Naive thymus-derived CD4-positive, alpha-beta T cell (primary cell): ENCODE results near the gene SPTBN2. TPM values are rescaled to one million over a fixed set of nuclear protein-coding genes. Genes with fewer than 3 reads are reported as not detected.

Experiments used
- ATAC-seq: fragments of 150-1000 bp; cut with Tn5 transposase; 2 replicates; pipeline ENCODE4 v1.10.0; 2021; ENCODE audit warnings: mild to moderate bottlenecking, moderate library complexity
- CTCF ChIA-PET: fragments of 350-600 bp; sonication (Branson Sonifier 250); formaldehyde crosslinking; loops from one replicate; lab custom pipeline; 2021; ENCODE audit warnings: antibody characterized with exemption; lab: Charles Lee
- POLR2A ChIA-PET: fragments of 350-600 bp; sonication (Branson Sonifier 250); formaldehyde crosslinking; loops from one replicate; lab custom pipeline; 2021; ENCODE audit warnings: antibody characterized with exemption, inconsistent platforms; lab: Charles Lee
- DNase-seq, 9 donors: peaks; one replicate each; pipeline versions ENCODE4 v3.0.0 to v3.0.0-alpha.2; 2020 to 2022; ENCODE audit warnings: mixed read lengths in 1 of 9
- H3K27ac ChIP-seq: one replicate; pipeline ENCODE4 v1.7.0; 2013; ENCODE audit warnings: mild to moderate bottlenecking, low read depth, low read length, moderate library complexity
- H3K27me3 ChIP-seq, 2 donors: one replicate each; pipeline ENCODE4 v1.7.0; 2013; ENCODE audit warnings: low read length in 2 of 2, mild to moderate bottlenecking in 2 of 2, moderate library complexity in 2 of 2; ENCODE audit not compliant: control insufficient read depth in 2 of 2, insufficient read depth in 2 of 2
- H3K36me3 ChIP-seq, 3 experiments: 1 replicate in 2 of 3; 2 replicates in 1 of 3; pipeline ENCODE4 v1.7.0; 2013; ENCODE audit warnings: low read length in 3 of 3, mild to moderate bottlenecking in 3 of 3, moderate library complexity in 1 of 3; ENCODE audit not compliant: insufficient read depth in 3 of 3, control insufficient read depth in 2 of 3
- H3K4me1 ChIP-seq, 2 donors: one replicate each; pipeline ENCODE4 v1.7.0; 2013; ENCODE audit warnings: low read length in 2 of 2, mild to moderate bottlenecking in 2 of 2, moderate library complexity in 1 of 2; ENCODE audit not compliant: control insufficient read depth in 2 of 2, insufficient read depth in 2 of 2
- H3K4me3 ChIP-seq: 2 replicates; pipeline ENCODE4 v1.7.0; 2013; ENCODE audit warnings: mild to moderate bottlenecking, low read length
- H3K9me3 ChIP-seq, 3 experiments: 1 replicate in 2 of 3; 2 replicates in 1 of 3; pipeline ENCODE4 v1.7.0; 2013; ENCODE audit warnings: low read length in 3 of 3; ENCODE audit not compliant: control insufficient read depth in 2 of 3
- H3K27ac Mint-ChIP-seq, 9 donors: one replicate each; pipeline ENCODE4 v1.8.0; 2020 to 2022; ENCODE audit warnings: mixed read lengths in 9 of 9, mild to moderate bottlenecking in 8 of 9, moderate library complexity in 5 of 9, inconsistent platforms in 2 of 9
- H3K27me3 Mint-ChIP-seq, 5 donors: one replicate each; pipeline ENCODE4 v1.8.0; 2021 to 2022; ENCODE audit warnings: mixed read lengths in 5 of 5, mild to moderate bottlenecking in 1 of 5
- H3K36me3 Mint-ChIP-seq, 5 donors: one replicate each; pipeline ENCODE4 v1.8.0; 2020 to 2022; ENCODE audit warnings: mixed read lengths in 5 of 5, mild to moderate bottlenecking in 3 of 5, inconsistent platforms in 1 of 5
- H3K4me1 Mint-ChIP-seq, 7 donors: one replicate each; pipeline ENCODE4 v1.8.0; 2020 to 2022; ENCODE audit warnings: mixed read lengths in 7 of 7, mild to moderate bottlenecking in 3 of 7, inconsistent platforms in 1 of 7
- H3K4me3 Mint-ChIP-seq, 10 donors: one replicate each; pipeline ENCODE4 v1.8.0; 2020 to 2022; ENCODE audit warnings: mild to moderate bottlenecking in 10 of 10, mixed read lengths in 10 of 10, moderate library complexity in 6 of 10, inconsistent platforms in 2 of 10
- H3K9me3 Mint-ChIP-seq, 11 donors: one replicate each; pipeline ENCODE4 v1.8.0; 2020 to 2022; ENCODE audit warnings: mixed read lengths in 11 of 11, mild to moderate bottlenecking in 4 of 11, inconsistent platforms in 1 of 11, moderate library complexity in 1 of 11
- intact Hi-C, 2 donors: fragments of 100-400 bp; cut with micrococcal nuclease; formaldehyde crosslinking; loops; one replicate each; pipeline ENCODE4 v1.15.1; 2023
- polyA plus RNA-seq, 2 donors: library from polyadenylated mRNA; unstranded; fragments of 300-500 nt; fragmentation: Illumina TruSeq; gene quantifications; one replicate each; pipeline ENCODE4 v1.2.3, GENCODE V29; 2021
- total RNA-seq, 6 experiments: library from RNA in 5 of 6; stranded (reverse) in 5 of 6; gene quantifications; 1 replicate in 5 of 6; 2 replicates in 1 of 6; pipeline ENCODE4 v1.2.3 and lab custom pipeline; 2021 to 2026

The SPTBN2 gene
- total and polyA plus RNA-seq, 7 experiments from 2014 or later, result 0.02 to 0.98 (median 0.13) TPM; not detected in 3

- H3K4me1 ChIP-seq, result no peaks in the 10 kb centered on the region
- Mint-ChIP-seq H3K9me3 (no peaks in the 10 kb centered on the region), H3K36me3 (peaks cover 0 to 4% (median 0%) of the 10 kb centered on the region in 5 donors), H3K27ac (peak overlapping the region in 1 of 9 donors; percentile 23), H3K27me3 (peaks cover 0 to 2% (median 0%) of the 10 kb centered on the region in 5 donors), H3K4me3 (no peak overlapping the region), H3K4me1 (peaks cover 0 to 6% (median 0%) of the 10 kb centered on the region in 7 donors)
- ChIA-PET POLR2A (interaction anchor here (0.6 kb wide), 2 partner anchors 12 to 250 kb away, joined by 3 read pairs; no protein-coding TSS in a partner anchor), CTCF (interaction anchor here (1.1 kb wide), 1 partner anchor 74 kb away, joined by 4 read pairs; no protein-coding TSS in a partner anchor)
- no peaks in the 10 kb centered on the region for H3K36me3 ChIP-seq
- ATAC-seq (no peak), DNase-seq (no peak)
- H3K9me3 ChIP-seq, result no peaks in the 10 kb centered on the region
- no peaks in the 10 kb centered on the region for H3K27me3 ChIP-seq
- H3K27ac ChIP-seq, result no peak overlapping the region
- intact Hi-C loops, result no loop called here
- no peak overlapping the region for H3K4me3 ChIP-seq
Measured at GRCh38 chr11:66752148-66752547, 23.1 kb upstream of the SPTBN2 start.

- intact Hi-C loops, result no loop called here
- peak overlapping the region in 1 of 10 donors; percentile 2 for H3K4me3 Mint-ChIP-seq
- H3K4me1 ChIP-seq, result peaks cover 0 to 3% of the 10 kb centered on the region in 2 donors
- ChIA-PET POLR2A (no interaction called here), CTCF (no interaction called here)
- H3K9me3 Mint-ChIP-seq, result no peaks in the 10 kb centered on the region
- no peak overlapping the region for H3K27ac Mint-ChIP-seq
- peaks cover 0 to 2% (median 0%) of the 10 kb centered on the region in 5 donors for H3K27me3 Mint-ChIP-seq
- no peak overlapping the region for H3K4me3 ChIP-seq
- ATAC-seq (no peak), DNase-seq (no peak)
- H3K9me3 ChIP-seq, result no peaks in the 10 kb centered on the region
- peaks cover 0 to 4% (median 0%) of the 10 kb centered on the region in 5 donors for H3K36me3 Mint-ChIP-seq
- no peaks in the 10 kb centered on the region for H3K27me3 ChIP-seq
- H3K36me3 ChIP-seq, result no peaks in the 10 kb centered on the region
- peaks cover 0 to 16% (median 0%) of the 10 kb centered on the region in 7 donors for H3K4me1 Mint-ChIP-seq
- H3K27ac ChIP-seq, result no peak overlapping the region
Measured at GRCh38 chr11:66749091-66749490, 20.1 kb upstream of the SPTBN2 start.

- no peak overlapping the region for H3K4me3 ChIP-seq
- Mint-ChIP-seq H3K36me3 (peaks cover 0 to 4% (median 0%) of the 10 kb centered on the region in 5 donors), H3K27me3 (peaks cover 0 to 2% (median 0%) of the 10 kb centered on the region in 5 donors), H3K27ac (no peak overlapping the region), H3K4me3 (no peak overlapping the region), H3K4me1 (peaks cover 0 to 16% (median 4%) of the 10 kb centered on the region in 7 donors), H3K9me3 (no peaks in the 10 kb centered on the region)
- no peaks in the 10 kb centered on the region for H3K36me3 ChIP-seq
- ChIA-PET CTCF (interaction anchor here (0.7 to 1.3 kb wide), 3 partner anchors 55 to 361 kb away, joined by 3 to 4 read pairs (median 3); no protein-coding TSS in a partner anchor), POLR2A (interaction anchor here (2.4 kb wide), 1 partner anchor 11 kb away, joined by 6 read pairs; no protein-coding TSS in a partner anchor)
- no peaks in the 10 kb centered on the region for H3K9me3 ChIP-seq
- ATAC-seq (no peak), DNase-seq (no peak)
- H3K27me3 ChIP-seq, result no peaks in the 10 kb centered on the region
- peaks cover 0 to 3% of the 10 kb centered on the region in 2 donors for H3K4me1 ChIP-seq
- no peak overlapping the region for H3K27ac ChIP-seq
- intact Hi-C loops, result no loop called here
Measured at GRCh38 chr11:66747480-66747879, 18.5 kb upstream of the SPTBN2 start.

GRCh38 chr11:66745356-66746235 is 16.6 kb upstream of the SPTBN2 start:
- H3K27ac ChIP-seq, result no peak overlapping the region
- POLR2A ChIA-PET, result interaction anchor here (0.7 to 1.0 kb wide), 2 partner anchors 18 to 97 kb away, joined by 4 read pairs; partner anchors contain the start of gene RCE1
- CTCF ChIA-PET, result interaction anchor here (0.7 kb wide), 1 partner anchor 485 kb away, joined by 4 read pairs; no protein-coding TSS in a partner anchor
- Mint-ChIP-seq H3K27ac (peak overlapping the region in 6 of 9 donors; percentile 18 to 76 (median 50)), H3K4me1 (peaks cover 0 to 16% (median 4%) of the 10 kb centered on the region in 7 donors), H3K4me3 (peak overlapping the region; percentile 82 to 97 (median 94)), H3K27me3 (peaks cover 0 to 6% (median 0%) of the 10 kb centered on the region in 5 donors), H3K36me3 (peaks cover 0 to 5% (median 0%) of the 10 kb centered on the region in 5 donors), H3K9me3 (peaks cover 0 to 6% (median 0%) of the 10 kb centered on the region in 11 donors)
- intact Hi-C loops, result loop anchor here (1.0 to 2.0 kb wide), 2 partner anchors 98 to 199 kb away; partner anchors contain the start of genes ACTN3 (in 1 of the 2), RCE1 (in 1 of the 2) and ZDHHC24 (in 1 of the 2)
- no peaks in the 10 kb centered on the region for H3K36me3 ChIP-seq
- H3K4me1 ChIP-seq, result peaks cover 0 to 3% of the 10 kb centered on the region in 2 donors
- no peaks in the 10 kb centered on the region for H3K27me3 ChIP-seq
- no peaks in the 10 kb centered on the region for H3K9me3 ChIP-seq
- peak; percentile 23 for ATAC-seq
- H3K4me3 ChIP-seq, result peak overlapping the region; percentile 83
- DNase-seq, result peak in 7 of 9 donors; percentile 10 to 38 (median 24)

- H3K36me3 Mint-ChIP-seq, result peaks cover 0 to 5% (median 0%) of the 10 kb centered on the region in 5 donors
Measured at GRCh38 chr11:66744485-66745355, 15.7 kb upstream of the SPTBN2 start.

More at GRCh38 chr11:66744485-66745355, 15.7 kb upstream of the SPTBN2 start:
- Mint-ChIP-seq H3K4me1 (peaks cover 0 to 16% (median 4%) of the 10 kb centered on the region in 7 donors), H3K9me3 (peaks cover 0 to 9% (median 0%) of the 10 kb centered on the region in 11 donors), H3K27me3 (peaks cover 0 to 10% (median 0%) of the 10 kb centered on the region in 5 donors), H3K27ac (peak overlapping the region; percentile 18 to 89 (median 81)), H3K4me3 (peak overlapping the region; percentile 82 to 97 (median 94))
- no peaks in the 10 kb centered on the region for H3K36me3 ChIP-seq
- intact Hi-C loops, result loop anchor here (1.0 to 5.0 kb wide), 7 partner anchors 47 to 278 kb away; partner anchors contain the start of genes ACTN3 (in 2 of the 2), ZDHHC24 (in 2 of the 2), PC (in 1 of the 2) and PELI3 (in 1 of the 2)
- H3K4me1 ChIP-seq, result peaks cover 0 to 3% of the 10 kb centered on the region in 2 donors
- peak; percentile 97 for ATAC-seq
- H3K4me3 ChIP-seq, result peak overlapping the region; percentile 83
- H3K27me3 ChIP-seq, result no peaks in the 10 kb centered on the region
- DNase-seq, result peak; percentile 83 to 98 (median 91)
- H3K9me3 ChIP-seq, result no peaks in the 10 kb centered on the region
- POLR2A ChIA-PET, result interaction anchor here (1.0 kb wide), 1 partner anchor 98 kb away, joined by 4 read pairs; the partner anchor contains the start of gene RCE1
- CTCF ChIA-PET, result interaction anchor here (0.7 kb wide), 1 partner anchor 485 kb away, joined by 4 read pairs; no protein-coding TSS in a partner anchor
- peak overlapping the region; percentile 89 for H3K27ac ChIP-seq
